ENCODE measurements around the gene MUL1. TPM values are rescaled to one million over a fixed set of nuclear protein-coding genes. Genes with fewer than 3 reads are reported as not detected.
A peak's percentile ranks its signal among the peaks of the same experiment; 100 is the strongest.

The MUL1 gene
- total and polyA plus RNA-seq, 9 of the 15 experiments (the other 6 are each of a cell fraction or from before 2014, with no cell fraction given) = 10.4 to 32.9 (median 19.3) TPM

- TF ChIP-seq ZNF512 (tag; IDR thresholded peaks at IDR 0.05) = peak; percentile 98
- no peak for TF ChIP-seq PURB (CRISPR knock-in tag; IDR thresholded peaks at IDR 0.05; ENCODE audit: low read depth)
- TF ChIP-seq SAP30 (IDR thresholded peaks at IDR 0.05; ENCODE audit: borderline replicate concordance, insufficient read depth, low read depth, low read length, poor library complexity, severe bottlenecking) = no peak
- no peak for TF ChIP-seq FOS (IDR thresholded peaks at IDR 0.05; ENCODE audit: extremely low read depth, insufficient read length)
- peak; percentile 61; the same call in 1 of the 2 replicates for TF ChIP-seq TOE1 (IDR thresholded peaks at IDR 0.05; ENCODE audit: borderline replicate concordance)
- no peak for TF ChIP-seq TOE1 (CRISPR knock-in tag; IDR thresholded peaks at IDR 0.05; ENCODE audit: borderline replicate concordance, low read depth)
- no peak for TF ChIP-seq BRF2 (IDR thresholded peaks at IDR 0.05; ENCODE audit: borderline replicate concordance, insufficient read depth, insufficient read length)
- TF ChIP-seq HLTF (IDR thresholded peaks at IDR 0.05) = peak; percentile 79
- TF ChIP-seq HDAC1 (IDR thresholded peaks at IDR 0.05) = peak in 1 of 2 experiments; percentile 75; a peak in 2 of 4 replicates
- TF ChIP-seq YY1 (IDR thresholded peaks at IDR 0.05; ENCODE audit: borderline replicate concordance in 1 of 3, control insufficient read depth in 1 of 3, extremely low read depth in 1 of 3, insufficient read depth in 3 of 3, insufficient read length in 1 of 3, insufficient replicate concordance in 2 of 3, low read depth in 1 of 3, low read length in 2 of 3) = peak in 1 of 3 experiments; percentile 11
- TF ChIP-seq ZBTB40 (IDR thresholded peaks at IDR 0.05) = peak; percentile 69
- no peak for TF ChIP-seq ZBTB40 (CRISPR knock-in tag; IDR thresholded peaks at IDR 0.05)
- peak; percentile 93 for TF ChIP-seq ZNF263 (CRISPR knock-in tag; IDR thresholded peaks at IDR 0.05; ENCODE audit: borderline replicate concordance)
Measured at GRCh38 chr1:20485527-20486456, 22.2 kb downstream of the MUL1 start, which contains the start of gene CAMK2N1 (continued).
